ENCODE measurements around the gene IGF2R.

DNA sequence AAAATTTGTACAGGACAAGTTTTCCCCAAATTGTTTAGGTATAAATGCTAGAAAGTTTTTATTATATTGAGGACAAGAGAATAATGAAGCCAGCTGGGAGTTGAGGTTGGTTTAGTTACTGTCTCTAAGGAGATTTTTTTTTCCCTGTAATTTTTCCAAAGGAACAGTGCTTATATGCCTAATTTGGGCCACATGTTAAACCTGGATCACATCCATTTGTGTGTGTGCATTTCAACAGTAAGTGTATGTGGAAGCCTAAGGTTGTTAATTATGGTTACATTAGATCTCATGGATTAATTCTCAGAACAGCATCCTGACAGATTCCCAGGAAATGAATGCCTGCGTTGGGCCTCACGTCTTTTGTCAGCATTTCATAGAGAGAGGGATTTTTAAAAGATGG lies 4.5 kb downstream of the IGF2R start:
- no peak for TF ChIP-seq YY1 (IDR thresholded peaks at IDR 0.05; ENCODE audit: low read depth)
- no peak for TF ChIP-seq TAF1 (IDR thresholded peaks at IDR 0.05; ENCODE audit: low read depth)

All from Ishikawa (cell line).